Right lobe of liver (tissue), 4 donors: ENCODE data around the gene ACSF3.

Experiments used
- CTCF ChIP-seq, 4 donors: fragments of 200-600 bp in 3 of 4; fragments of 450-650 bp in 1 of 4; IDR thresholded peaks; one replicate each; pipeline versions ENCODE4 v1.5.1 to v1.8.0; 2016 to 2022; ENCODE audit warnings: antibody characterized with exemption in 4 of 4, mild to moderate bottlenecking in 2 of 4
- POLR2A ChIP-seq: fragments of 450-650 bp; IDR thresholded peaks from one replicate; pipeline ENCODE4 v1.6.1; 2017; ENCODE audit warnings: antibody characterized with exemption, mild to moderate bottlenecking
- donor health status: DM: no; HTN: no; CAD: no.
- donor health status: DM: no; HTN: no; CAD: no.
- donor health status: DM: no; HTN: yes; CAD: no.

- TF ChIP-seq CTCF (IDR thresholded peaks at IDR 0.05), result no peak
- no peak for TF ChIP-seq POLR2A
Observed at GRCh38 chr16:89164847-89165680, 71.4 kb downstream of the ACSF3 start.
